Panc1 (cell line): ENCODE data around the gene SLX4IP. TPM values are rescaled to one million over a fixed set of nuclear protein-coding genes. Genes with fewer than 3 reads are reported as not detected.

Experiments
- ATAC-seq: fragments of 200-7000 bp; cut with Tn5 transposase; 2 replicates; pipeline ENCODE4 v1.9.1; 2020; ENCODE audit warnings: mild to moderate bottlenecking, moderate library complexity
- BruUV-seq: library from RNA; stranded (reverse); fragments of 400-500 nt; replicated peaks from 2 replicates; lab custom pipeline; 2021; lab: Mats Ljungman, UMichigan
- CTCF ChIA-PET: fragments of 300-600 bp; sonication (Branson Sonifier 250); formaldehyde crosslinking; loops from one replicate; lab custom pipeline; 2022; ENCODE audit warnings: antibody characterized with exemption; lab: Charles Lee
- POLR2A ChIA-PET: fragments of 300-600 bp; sonication (Branson Sonifier 250); formaldehyde crosslinking; loops from one replicate; lab custom pipeline; 2022; ENCODE audit warnings: antibody characterized with exemption; lab: Charles Lee
- DNase-seq: peaks from one replicate; pipeline ENCODE4 v3.0.0-alpha.2; 2010; ENCODE audit warnings: low read depth, low spot score
- H3K27ac ChIP-seq: 2 replicates; pipeline ENCODE4 v1.5.1; 2011; ENCODE audit warnings: mild to moderate bottlenecking, low read length, inconsistent platforms
- H3K27me3 ChIP-seq: fragments of 200-500 bp; sonication (Bioruptor generic); 2 replicates; pipeline ENCODE4 v1.6.0; 2014; ENCODE audit warnings: low read length, inconsistent platforms; ENCODE audit not compliant: control insufficient read depth, insufficient read depth
- H3K36me3 ChIP-seq: fragments of 200-500 bp; sonication (Bioruptor generic); 2 replicates; pipeline ENCODE4 v1.5.1; 2014; ENCODE audit warnings: inconsistent platforms, mild to moderate bottlenecking, low read length, moderate library complexity; ENCODE audit not compliant: control insufficient read depth, insufficient read depth
- H3K4me1 ChIP-seq: 2 replicates; pipeline ENCODE4 v1.5.1; 2011; ENCODE audit warnings: inconsistent platforms, mild to moderate bottlenecking, low read length, moderate library complexity; ENCODE audit not compliant: control insufficient read depth, insufficient read depth
- H3K4me3 ChIP-seq, 2 experiments: 2 replicates each; pipeline ENCODE4 v1.5.1; 2011 to 2012; ENCODE audit warnings: low read depth in 2 of 2, low read length in 2 of 2, mild to moderate bottlenecking in 2 of 2, inconsistent platforms in 1 of 2, moderate library complexity in 1 of 2
- H3K9me3 ChIP-seq: fragments of 200-500 bp; sonication (Bioruptor generic); 2 replicates; pipeline ENCODE4 v1.5.1; 2014; ENCODE audit warnings: low read depth, mild to moderate bottlenecking, inconsistent platforms, low read length, moderate library complexity; ENCODE audit not compliant: control insufficient read depth, insufficient read depth
- CTCF ChIP-seq: fragments of 450-650 bp; IDR thresholded peaks from 2 replicates; pipeline ENCODE4 v1.5.1; 2017; ENCODE audit warnings: mild to moderate bottlenecking
- POLR2AphosphoS5 ChIP-seq: IDR thresholded peaks from 2 replicates; pipeline ENCODE4 v1.6.1; 2012; ENCODE audit warnings: mild to moderate bottlenecking, low read depth, low read length, moderate library complexity
- REST ChIP-seq, 2 experiments: IDR thresholded peaks; 2 replicates each; pipeline ENCODE4 v1.6.1; 2011 to 2012; ENCODE audit warnings: low read depth in 2 of 2, control low read depth in 1 of 2, low read length in 1 of 2, mild to moderate bottlenecking in 1 of 2, moderate library complexity in 1 of 2; ENCODE audit not compliant: insufficient read depth in 1 of 2
- SIN3A ChIP-seq: IDR thresholded peaks from 2 replicates; pipeline ENCODE4 v1.6.1; 2012; ENCODE audit warnings: low read depth, mild to moderate bottlenecking, low read length, moderate library complexity, borderline replicate concordance; ENCODE audit not compliant: insufficient read depth
- TCF7L2 ChIP-seq: IDR thresholded peaks from 2 replicates; pipeline ENCODE4 v1.6.1; 2011; ENCODE audit warnings: mild to moderate bottlenecking, low read depth, low read length, inconsistent platforms
- in situ Hi-C: cut with HindIII; loops from 2 replicates; pipeline ENCODE4 v1.10.0; 2016; ENCODE audit warnings: low sequenced_read_pairs, low pct_unique_long_range_greater_than_20kb
- intact Hi-C: fragments of 100-400 bp; cut with micrococcal nuclease; formaldehyde crosslinking; loops from one replicate; pipeline ENCODE4 v1.10.0; 2022; ENCODE audit not compliant: unreplicated experiment
- total RNA-seq: library from RNA; stranded (reverse); gene quantifications from one replicate; pipeline ENCODE4 v1.2.1, GENCODE V29; 2021; ENCODE audit not compliant: unreplicated experiment

Gene SLX4IP
- total RNA-seq, 1 experiment from 2014 or later = 5.4 TPM

GRCh38 chr20:10433623-10434466, 1.3 kb upstream of the SLX4IP start, which contains the start of gene MKKS:
Gene MKKS (minus strand): TSS chr20:10434222. CDS start chr20:10413514, 20,708 bp downstream.
- intact Hi-C loops = no loop called here
- BruUV-seq = TSS peak; percentile 58
- H3K9me3 ChIP-seq = no peaks in the 10 kb centered on the region
- peak; percentile 82 for ATAC-seq
- H3K27ac ChIP-seq = peak within 1 kb of the TSS; percentile 100
- peaks cover 12% of the 10 kb centered on the region for H3K4me1 ChIP-seq
- peak; percentile 45; the same call in 1 of the 2 replicates for TF ChIP-seq POLR2AphosphoS5
- TF ChIP-seq REST (IDR thresholded peaks at IDR 0.05; ENCODE audit: insufficient read depth in 1 of 2, low read depth in 2 of 2, low read length in 1 of 2) = no peak
- no peak; the same call in 1 of the 2 replicates for TF ChIP-seq TCF7L2
- no peak for TF ChIP-seq CTCF
- TF ChIP-seq SIN3A = 0 out of 2 replicates have a peak, but pooled peaks have one; percentile 63
- POLR2A ChIA-PET = interaction anchor here (0.5 to 1.2 kb wide), 3 partner anchors 124 to 831 kb away, joined by 3 read pairs; no protein-coding TSS in a partner anchor
- peaks cover 3% of the 10 kb centered on the region; the same call in 1 of the 2 replicates for H3K36me3 ChIP-seq
- H3K27me3 ChIP-seq = no peaks in the 10 kb centered on the region
- CTCF ChIA-PET = interaction anchor here (0.6 kb wide), 1 partner anchor 53 kb away, joined by 3 read pairs; no protein-coding TSS in a partner anchor
- H3K4me3 ChIP-seq = peak within 1 kb of the TSS; percentile 88 to 95
- in situ Hi-C loops = no loop called here
- no peak for DNase-seq

GRCh38 chr20:10434467-10434831, 656 bp upstream of the SLX4IP start:
- DNase-seq (peak; percentile 99), ATAC-seq (peak; percentile 88)
- no peaks in the 10 kb centered on the region for H3K27me3 ChIP-seq
- CTCF ChIA-PET = no interaction called here
- H3K4me1 ChIP-seq = peaks cover 12% of the 10 kb centered on the region
- peaks cover 3% of the 10 kb centered on the region; the same call in 1 of the 2 replicates for H3K36me3 ChIP-seq
- H3K4me3 ChIP-seq = peak overlapping the region; percentile 88 to 95
- no TSS peak for BruUV-seq
- intact Hi-C loops (no loop called here), in situ Hi-C loops (no loop called here)
- peak; percentile 95 for TF ChIP-seq POLR2AphosphoS5
- no peak for TF ChIP-seq SIN3A
- no peaks in the 10 kb centered on the region for H3K9me3 ChIP-seq
- POLR2A ChIA-PET = interaction anchor here (0.5 to 1.2 kb wide), 3 partner anchors 124 to 830 kb away, joined by 3 read pairs; no protein-coding TSS in a partner anchor
- H3K27ac ChIP-seq = peak overlapping the region; percentile 100
